ENCODE results near the gene COG1. TPM values are rescaled to one million over a fixed set of nuclear protein-coding genes. Genes with fewer than 3 reads are reported as not detected.

Gene COG1
- total and polyA plus RNA-seq, 9 of the 15 experiments (the other 6 are each of a cell fraction or from before 2014, with no cell fraction given) = 9.5 to 26.8 (median 12.9) TPM

DNA sequence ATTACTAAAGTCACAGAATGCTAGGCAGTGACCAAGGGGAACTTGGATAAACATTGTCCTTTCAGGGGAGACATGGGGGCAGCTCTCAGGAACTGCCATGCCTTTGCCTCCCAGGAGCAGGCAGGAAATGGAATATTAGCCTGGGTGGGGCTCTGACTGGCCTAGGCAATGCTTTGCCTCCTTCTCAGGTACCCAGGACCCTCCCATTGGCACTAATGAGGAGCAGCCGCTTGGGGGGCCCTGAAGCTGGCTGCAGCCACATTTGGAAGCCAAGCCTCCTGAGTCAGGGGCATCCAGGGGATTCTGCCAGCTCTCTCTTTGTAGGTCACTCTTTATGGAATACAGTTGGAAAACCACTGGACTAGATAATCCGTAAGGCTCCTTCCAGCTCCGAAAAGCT lies 63.4 kb downstream of the COG1 start:
- H3K9me1 ChIP-seq (ENCODE audit: control insufficient read depth, insufficient read depth, low read length) = no peaks in the 10 kb centered on the region
- in situ Hi-C loops (cut with MboI) (loop anchor here (5.0 kb wide), 1 partner anchor 116 kb away; no protein-coding TSS in a partner anchor), intact Hi-C loops (cut with micrococcal nuclease) (loop anchor here (5.0 kb wide), 1 partner anchor 56 kb away; the partner anchor contains the start of gene CDC42EP4)
- no peak for FAIRE-seq
- no peak overlapping the region for H3K9ac ChIP-seq (ENCODE audit: insufficient read depth in 1 of 2, low read depth in 2 of 2, low read length in 2 of 2)
- no peak overlapping the region for H3K4me3 ChIP-seq
- ChIA-PET CTCF (ENCODE audit: low intra/inter-chr PET ratio) (interaction anchor here (1.0 to 2.3 kb wide), 5 partner anchors 109 to 531 kb away, joined by 3 to 72 read pairs (median 4); no protein-coding TSS in a partner anchor), POLR2A (interaction anchor here (0.6 to 1.0 kb wide), 3 partner anchors 62 to 114 kb away, joined by 3 to 4 read pairs (median 3); no protein-coding TSS in a partner anchor)
- H2AFZ ChIP-seq (ENCODE audit: low read depth, low read length) = no peak overlapping the region
- no peak for ATAC-seq
- BruUV-seq (replicated peaks) = no TSS peak
- no peak for DNase-seq (ENCODE audit: extremely low read depth in 1 of 4, low spot score in 3 of 4)
- 0 out of 2 replicates have a peak, but pooled peaks cover 3% of the 10 kb centered on the region for H4K20me1 ChIP-seq (replicated peaks; ENCODE audit: control insufficient read depth, insufficient read depth, low read length)
- H3K36me3 ChIP-seq (ENCODE audit: control insufficient read depth, insufficient read depth, low read length) = no peaks in the 10 kb centered on the region
- no peaks in the 10 kb centered on the region for H3K79me2 ChIP-seq (ENCODE audit: control insufficient read depth, insufficient read depth, low read length)
- no peaks in the 10 kb centered on the region for H3K9me3 ChIP-seq (replicated peaks; ENCODE audit: control insufficient read depth, insufficient read depth, low read depth, low read length)
- no peak overlapping the region for H3K27ac ChIP-seq (ENCODE audit: extremely low read depth, low read depth, low read length)
- no peaks in the 10 kb centered on the region; a peak in 1 of 5 replicates for H3K4me1 ChIP-seq (replicated peaks in 1 of 2; ENCODE audit: control insufficient read depth in 2 of 2, insufficient read depth in 2 of 2, low read length in 2 of 2)
- H3K4me2 ChIP-seq (ENCODE audit: insufficient read depth, low read length) = no peak overlapping the region
- H3K27me3 ChIP-seq (ENCODE audit: control insufficient read depth in 2 of 2, insufficient read depth in 2 of 2, low read length in 2 of 2) = peaks cover 4 to 9% of the 10 kb centered on the region in 2 experiments; a peak in 3 of 5 replicates
- 72% methylated on average over 3 of the region's 3 CpGs for WGBS (ENCODE audit: insufficient coverage, low coverage, missing lambda C conversion rate)
- TF ChIP-seq NR4A1 (CRISPR knock-in tag; IDR thresholded peaks at IDR 0.05) = no peak
- no peak for TF ChIP-seq NR4A1 (tag; IDR thresholded peaks at IDR 0.05)
- TF ChIP-seq ZNF12 (CRISPR knock-in tag; IDR thresholded peaks at IDR 0.05) = no peak
- TF ChIP-seq SMARCC2 (IDR thresholded peaks at IDR 0.05; ENCODE audit: low read depth) = no peak
- TF ChIP-seq PYGO2 (tag; IDR thresholded peaks at IDR 0.05) = no peak
- TF ChIP-seq CHD7 (IDR thresholded peaks at IDR 0.05; ENCODE audit: low read depth, low read length) = no peak
- TF ChIP-seq HDGF (IDR thresholded peaks at IDR 0.05) = no peak

Data from K562 (cell line).